ENCODE results near the gene TAS2R41.

DNA sequence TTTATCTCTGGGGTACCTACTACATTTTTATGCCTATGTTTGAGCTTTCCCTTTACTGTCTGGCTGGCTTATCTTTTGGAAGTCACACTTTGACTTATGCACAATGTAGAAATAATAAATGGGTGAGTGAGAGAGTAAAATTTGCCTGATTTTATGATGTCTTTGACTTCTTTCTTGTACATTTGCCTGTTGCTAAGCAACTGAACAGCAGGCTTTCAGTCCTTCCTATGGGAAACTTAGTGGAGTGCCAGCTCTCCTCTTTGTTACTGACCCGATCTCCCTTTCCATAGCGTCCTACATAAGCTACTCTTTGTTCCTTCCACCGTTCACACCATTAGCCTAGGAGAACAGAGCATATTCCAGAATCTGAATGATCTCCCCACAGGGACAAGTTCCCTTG, 30.2 kb upstream of the TAS2R41 start:
- TF ChIP-seq, protein P1, sequence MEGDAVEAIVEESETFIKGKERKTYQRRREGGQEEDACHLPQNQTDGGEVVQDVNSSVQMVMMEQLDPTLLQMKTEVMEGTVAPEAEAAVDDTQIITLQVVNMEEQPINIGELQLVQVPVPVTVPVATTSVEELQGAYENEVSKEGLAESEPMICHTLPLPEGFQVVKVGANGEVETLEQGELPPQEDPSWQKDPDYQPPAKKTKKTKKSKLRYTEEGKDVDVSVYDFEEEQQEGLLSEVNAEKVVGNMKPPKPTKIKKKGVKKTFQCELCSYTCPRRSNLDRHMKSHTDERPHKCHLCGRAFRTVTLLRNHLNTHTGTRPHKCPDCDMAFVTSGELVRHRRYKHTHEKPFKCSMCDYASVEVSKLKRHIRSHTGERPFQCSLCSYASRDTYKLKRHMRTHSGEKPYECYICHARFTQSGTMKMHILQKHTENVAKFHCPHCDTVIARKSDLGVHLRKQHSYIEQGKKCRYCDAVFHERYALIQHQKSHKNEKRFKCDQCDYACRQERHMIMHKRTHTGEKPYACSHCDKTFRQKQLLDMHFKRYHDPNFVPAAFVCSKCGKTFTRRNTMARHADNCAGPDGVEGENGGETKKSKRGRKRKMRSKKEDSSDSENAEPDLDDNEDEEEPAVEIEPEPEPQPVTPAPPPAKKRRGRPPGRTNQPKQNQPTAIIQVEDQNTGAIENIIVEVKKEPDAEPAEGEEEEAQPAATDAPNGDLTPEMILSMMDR (IDR thresholded peaks at IDR 0.05; ENCODE audit: insufficient read depth, low read depth, low read length), result no peak
- TF ChIP-seq EZH2 (IDR thresholded peaks at IDR 0.05; ENCODE audit: insufficient read depth, low read length), result no peak
